ENCODE data around the gene TSHR. TPM values are rescaled to one million over a fixed set of nuclear protein-coding genes. Genes with fewer than 3 reads are reported as not detected.

TSHR gene
- total and polyA plus RNA-seq, 9 donors: 0.20 to 1.0 (median 0.37) TPM

- no CpG with 5 or more reads among the region's 4 CpGs for WGBS (ENCODE audit: insufficient coverage)
- H3K4me3 ChIP-seq (ENCODE audit: low read length): no peak overlapping the region
- H3K36me3 ChIP-seq (ENCODE audit: control insufficient read depth, insufficient read depth, low read length): no peaks in the 10 kb centered on the region
- peaks cover 4% of the 10 kb centered on the region for H3K4me1 ChIP-seq (ENCODE audit: control insufficient read depth, insufficient read depth, low read length)
- no peaks in the 10 kb centered on the region for H3K9me3 ChIP-seq (replicated peaks; ENCODE audit: control insufficient read depth, low read depth, low read length)
- H3K27me3 ChIP-seq (ENCODE audit: control insufficient read depth, insufficient read depth, low read length): no peaks in the 10 kb centered on the region
- DNase-seq: no peak
- H3K27ac ChIP-seq (ENCODE audit: low read length): peak overlapping the region; percentile 99
Observed at GRCh38 chr14:81169267-81169666, 213.8 kb downstream of the TSHR start.

GRCh38 chr14:81169711-81170103, 214.3 kb downstream of the TSHR start:
- Histone ChIP-seq H3K9me3 (replicated peaks; ENCODE audit: control insufficient read depth, low read depth, low read length) (no peaks in the 10 kb centered on the region), H3K36me3 (ENCODE audit: control insufficient read depth, insufficient read depth, low read length) (no peaks in the 10 kb centered on the region), H3K27me3 (ENCODE audit: control insufficient read depth, insufficient read depth, low read length) (no peaks in the 10 kb centered on the region), H3K27ac (ENCODE audit: low read length) (peak overlapping the region; percentile 99), H3K4me3 (ENCODE audit: low read length) (peak overlapping the region; percentile 62), H3K4me1 (ENCODE audit: control insufficient read depth, insufficient read depth, low read length) (peaks cover 4% of the 10 kb centered on the region)
- 0% methylated on average over 4 of the region's 10 CpGs for WGBS (ENCODE audit: insufficient coverage)
- DNase-seq: peak; percentile 81

- Histone ChIP-seq H3K36me3 (ENCODE audit: control insufficient read depth, insufficient read depth, low read length) (no peaks in the 10 kb centered on the region), H3K27ac (ENCODE audit: low read length) (peak overlapping the region; percentile 99), H3K9me3 (replicated peaks; ENCODE audit: control insufficient read depth, low read depth, low read length) (no peaks in the 10 kb centered on the region), H3K27me3 (ENCODE audit: control insufficient read depth, insufficient read depth, low read length) (no peaks in the 10 kb centered on the region), H3K4me3 (ENCODE audit: low read length) (peak overlapping the region; percentile 62), H3K4me1 (ENCODE audit: control insufficient read depth, insufficient read depth, low read length) (peaks cover 4% of the 10 kb centered on the region)
- peak; percentile 97 for DNase-seq
- WGBS (ENCODE audit: insufficient coverage): 0% methylated on average over 25 of the region's 28 CpGs
Observed at GRCh38 chr14:81170104-81170828, 214.8 kb downstream of the TSHR start.

- Histone ChIP-seq H3K4me3 (ENCODE audit: low read length) (no peak overlapping the region), H3K9me3 (replicated peaks; ENCODE audit: control insufficient read depth, low read depth, low read length) (no peaks in the 10 kb centered on the region), H3K27ac (ENCODE audit: low read length) (peak overlapping the region; percentile 99), H3K36me3 (ENCODE audit: control insufficient read depth, insufficient read depth, low read length) (no peaks in the 10 kb centered on the region), H3K4me1 (ENCODE audit: control insufficient read depth, insufficient read depth, low read length) (peaks cover 4% of the 10 kb centered on the region), H3K27me3 (ENCODE audit: control insufficient read depth, insufficient read depth, low read length) (no peaks in the 10 kb centered on the region)
- DNase-seq: no peak
- no CpG with 5 or more reads among the region's 3 CpGs for WGBS (ENCODE audit: insufficient coverage)
Observed at GRCh38 chr14:81170829-81171195, 215.4 kb downstream of the TSHR start.

GRCh38 chr14:81172353-81172752, 216.9 kb downstream of the TSHR start:
- H3K36me3 ChIP-seq (ENCODE audit: control insufficient read depth, insufficient read depth, low read length): no peaks in the 10 kb centered on the region
- DNase-seq: no peak
- no peak overlapping the region for H3K4me3 ChIP-seq (ENCODE audit: low read length)
- H3K27ac ChIP-seq (ENCODE audit: low read length): no peak overlapping the region
- no peaks in the 10 kb centered on the region for H3K27me3 ChIP-seq (ENCODE audit: control insufficient read depth, insufficient read depth, low read length)
- WGBS (ENCODE audit: insufficient coverage): no CpG with 5 or more reads among the region's 2 CpGs
- H3K4me1 ChIP-seq (ENCODE audit: control insufficient read depth, insufficient read depth, low read length): peaks cover 4% of the 10 kb centered on the region
- H3K9me3 ChIP-seq (replicated peaks; ENCODE audit: control insufficient read depth, low read depth, low read length): no peaks in the 10 kb centered on the region

- DNase-seq: no peak
- H3K4me1 ChIP-seq (ENCODE audit: control insufficient read depth, insufficient read depth, low read length): peaks cover 4% of the 10 kb centered on the region
- no peak overlapping the region for H3K4me3 ChIP-seq (ENCODE audit: low read length)
- H3K27ac ChIP-seq (ENCODE audit: low read length): no peak overlapping the region
- 92% methylated on average over 2 of the region's 3 CpGs for whole genome bisulfite sequencing (ENCODE audit: insufficient coverage)
- no peaks in the 10 kb centered on the region for H3K27me3 ChIP-seq (ENCODE audit: control insufficient read depth, insufficient read depth, low read length)
- H3K36me3 ChIP-seq (ENCODE audit: control insufficient read depth, insufficient read depth, low read length): no peaks in the 10 kb centered on the region
- H3K9me3 ChIP-seq (replicated peaks; ENCODE audit: control insufficient read depth, low read depth, low read length): no peaks in the 10 kb centered on the region
Observed at GRCh38 chr14:81172881-81173280, 217.5 kb downstream of the TSHR start.

- H3K36me3 ChIP-seq (ENCODE audit: control insufficient read depth, insufficient read depth, low read length): no peaks in the 10 kb centered on the region
- peak; percentile 53 for DNase-seq
- H3K27ac ChIP-seq (ENCODE audit: low read length): no peak overlapping the region
- H3K4me1 ChIP-seq (ENCODE audit: control insufficient read depth, insufficient read depth, low read length): no peaks in the 10 kb centered on the region
- no CpG with 5 or more reads among the region's 3 CpGs for WGBS (ENCODE audit: insufficient coverage)
- H3K27me3 ChIP-seq (ENCODE audit: control insufficient read depth, insufficient read depth, low read length): no peaks in the 10 kb centered on the region
- no peak overlapping the region for H3K4me3 ChIP-seq (ENCODE audit: low read length)
- no peaks in the 10 kb centered on the region for H3K9me3 ChIP-seq (replicated peaks; ENCODE audit: control insufficient read depth, low read depth, low read length)
Observed at GRCh38 chr14:81176241-81176640, 220.8 kb downstream of the TSHR start.

GRCh38 chr14:81177225-81177624, 221.8 kb downstream of the TSHR start:
- Histone ChIP-seq H3K27me3 (ENCODE audit: control insufficient read depth, insufficient read depth, low read length) (no peaks in the 10 kb centered on the region), H3K4me1 (ENCODE audit: control insufficient read depth, insufficient read depth, low read length) (no peaks in the 10 kb centered on the region), H3K4me3 (ENCODE audit: low read length) (no peak overlapping the region), H3K36me3 (ENCODE audit: control insufficient read depth, insufficient read depth, low read length) (peaks cover 2% of the 10 kb centered on the region), H3K9me3 (replicated peaks; ENCODE audit: control insufficient read depth, low read depth, low read length) (no peaks in the 10 kb centered on the region), H3K27ac (ENCODE audit: low read length) (no peak overlapping the region)
- WGBS (ENCODE audit: insufficient coverage): no CpG with 5 or more reads among the region's 1 CpG
- DNase-seq: no peak

GRCh38 chr14:81178063-81178462, 222.6 kb downstream of the TSHR start:
- no peak for DNase-seq
- Histone ChIP-seq H3K27me3 (ENCODE audit: control insufficient read depth, insufficient read depth, low read length) (no peaks in the 10 kb centered on the region), H3K27ac (ENCODE audit: low read length) (no peak overlapping the region), H3K9me3 (replicated peaks; ENCODE audit: control insufficient read depth, low read depth, low read length) (no peaks in the 10 kb centered on the region), H3K4me1 (ENCODE audit: control insufficient read depth, insufficient read depth, low read length) (no peaks in the 10 kb centered on the region), H3K36me3 (ENCODE audit: control insufficient read depth, insufficient read depth, low read length) (peaks cover 2% of the 10 kb centered on the region), H3K4me3 (ENCODE audit: low read length) (no peak overlapping the region)

GRCh38 chr14:81179631-81180030, 224.2 kb downstream of the TSHR start:
- Histone ChIP-seq H3K36me3 (ENCODE audit: control insufficient read depth, insufficient read depth, low read length) (peaks cover 2% of the 10 kb centered on the region), H3K4me1 (ENCODE audit: control insufficient read depth, insufficient read depth, low read length) (no peaks in the 10 kb centered on the region), H3K9me3 (replicated peaks; ENCODE audit: control insufficient read depth, low read depth, low read length) (no peaks in the 10 kb centered on the region), H3K27me3 (ENCODE audit: control insufficient read depth, insufficient read depth, low read length) (no peaks in the 10 kb centered on the region), H3K27ac (ENCODE audit: low read length) (no peak overlapping the region), H3K4me3 (ENCODE audit: low read length) (no peak overlapping the region)
- WGBS (ENCODE audit: insufficient coverage): no CpG with 5 or more reads among the region's 2 CpGs
- DNase-seq: no peak
